Smooth muscle cell (in vitro differentiated cells): Measurements from ENCODE around the gene PARD3B. TPM values are rescaled to one million over a fixed set of nuclear protein-coding genes. Genes with fewer than 3 reads are reported as not detected.

Source experiments
- DNase-seq: peaks from one replicate; lab custom pipeline; 2025; ENCODE audit not compliant: unreplicated experiment; lab: John Stamatoyannopoulos, UW
- H2AFZ ChIP-seq: fragments of 200-600 bp; sonication (generic); 2 replicates; pipeline ENCODE4 v1.6.0; 2016; ENCODE audit warnings: antibody characterized with exemption, low read depth, mild to moderate bottlenecking
- H3F3A ChIP-seq: fragments of 200-600 bp; sonication (generic); 2 replicates; pipeline ENCODE4 v1.6.0; 2017; ENCODE audit warnings: antibody characterized with exemption, low read depth
- H3K27ac ChIP-seq: fragments of 200-600 bp; sonication (generic); 2 replicates; pipeline ENCODE4 v1.5.1; 2016; ENCODE audit warnings: low read depth, mild to moderate bottlenecking
- H3K27me3 ChIP-seq: fragments of 200-600 bp; sonication (generic); 2 replicates; pipeline ENCODE4 v1.6.1; 2016; ENCODE audit warnings: low read depth, mild to moderate bottlenecking
- H3K36me3 ChIP-seq: fragments of 200-600 bp; sonication (generic); 2 replicates; pipeline ENCODE4 v1.5.1; 2016; ENCODE audit warnings: low read depth
- H3K4me1 ChIP-seq: fragments of 200-600 bp; sonication (generic); 2 replicates; pipeline ENCODE4 v1.5.1; 2016; ENCODE audit warnings: low read depth
- H3K4me2 ChIP-seq: fragments of 200-600 bp; sonication (generic); 2 replicates; pipeline ENCODE4 v1.6.0; 2016; ENCODE audit warnings: mild to moderate bottlenecking
- H3K4me3 ChIP-seq: fragments of 200-600 bp; sonication (generic); 2 replicates; pipeline ENCODE4 v1.5.1; 2016; ENCODE audit warnings: mild to moderate bottlenecking
- H3K79me2 ChIP-seq: fragments of 200-600 bp; sonication (generic); 2 replicates; pipeline ENCODE4 v1.6.0; 2016; ENCODE audit warnings: low read depth, mild to moderate bottlenecking
- H3K9ac ChIP-seq: fragments of 200-600 bp; sonication (generic); 2 replicates; pipeline ENCODE4 v1.6.0; 2016; ENCODE audit warnings: low read depth
- H3K9me3 ChIP-seq: fragments of 200-600 bp; sonication (generic); replicated peaks from 2 replicates; pipeline ENCODE4 v1.5.1; 2016; ENCODE audit warnings: low read depth
- H4K20me1 ChIP-seq: fragments of 200-600 bp; sonication (generic); 2 replicates; pipeline ENCODE4 v1.6.0; 2016; ENCODE audit warnings: low read depth
- CTCF ChIP-seq: fragments of 200-600 bp; sonication (generic); IDR thresholded peaks from 2 replicates; pipeline ENCODE4 v1.5.1; 2017; ENCODE audit warnings: borderline replicate concordance, mild to moderate bottlenecking, antibody characterized with exemption; ENCODE audit not compliant: insufficient read depth, poor library complexity, severe bottlenecking
- WGBS: methylation state at CpG from one replicate; pipeline ENCODE4 v1.1.7; 2016; ENCODE audit warnings: low lambda C conversion rate; 5-methylcytosine and 5-hydroxymethylcytosine counted together
- polyA plus RNA-seq: library from polyadenylated mRNA; unstranded; fragments of >200 nt; fragmentation: Nextera tagmentation; extraction: Ambion mirVana; gene quantifications from 2 replicates; pipeline ENCODE4 v1.2.1, GENCODE V29; 2016
- total RNA-seq: library from RNA; depleted of rRNA; stranded (reverse); fragments of >200 nt; gene quantifications from 2 replicates; pipeline ENCODE4 v1.2.3, GENCODE V29; 2014

Gene PARD3B
- total and polyA plus RNA-seq, 2 experiments from 2014 or later, result 3.3 to 12.2 TPM

GRCh38 chr2:205156457-205156856, 611.2 kb downstream of the PARD3B start:
- Histone ChIP-seq H3F3A (no peaks in the 10 kb centered on the region), H3K27me3 (no peaks in the 10 kb centered on the region), H3K79me2 (no peaks in the 10 kb centered on the region), H4K20me1 (no peaks in the 10 kb centered on the region), H3K9me3 (no peaks in the 10 kb centered on the region), H3K4me1 (no peaks in the 10 kb centered on the region), H3K9ac (no peak overlapping the region), H3K27ac (no peak overlapping the region), H3K4me2 (no peak overlapping the region), H3K36me3 (no peaks in the 10 kb centered on the region), H2AFZ (no peak overlapping the region), H3K4me3 (no peak overlapping the region)
- no peak for DNase-seq
- WGBS, result 100% methylated on average over 1 of the region's 1 CpG
- no peak for TF ChIP-seq CTCF

GRCh38 chr2:205158404-205158803, 613.1 kb downstream of the PARD3B start:
- no peaks in the 10 kb centered on the region for H3F3A ChIP-seq
- H4K20me1 ChIP-seq, result no peaks in the 10 kb centered on the region
- H3K79me2 ChIP-seq, result no peaks in the 10 kb centered on the region
- no peak overlapping the region for H3K9ac ChIP-seq
- H3K4me2 ChIP-seq, result no peak overlapping the region
- H3K9me3 ChIP-seq, result no peaks in the 10 kb centered on the region
- H3K27me3 ChIP-seq, result no peaks in the 10 kb centered on the region
- WGBS, result 94% methylated on average over 6 of the region's 6 CpGs
- H3K4me3 ChIP-seq, result no peak overlapping the region
- H3K4me1 ChIP-seq, result no peaks in the 10 kb centered on the region
- TF ChIP-seq CTCF, result no peak
- H2AFZ ChIP-seq, result no peak overlapping the region
- H3K27ac ChIP-seq, result no peak overlapping the region
- DNase-seq, result no peak
- H3K36me3 ChIP-seq, result no peaks in the 10 kb centered on the region

- peak overlapping the region; percentile 2 for H3K4me2 ChIP-seq
- H3K79me2 ChIP-seq, result no peaks in the 10 kb centered on the region
- no peak overlapping the region for H2AFZ ChIP-seq
- H3K4me3 ChIP-seq, result no peak overlapping the region
- no peaks in the 10 kb centered on the region for H3K4me1 ChIP-seq
- H3K27me3 ChIP-seq, result no peaks in the 10 kb centered on the region
- WGBS, result 73% methylated on average over 5 of the region's 5 CpGs
- no peak for DNase-seq
- H4K20me1 ChIP-seq, result no peaks in the 10 kb centered on the region
- no peaks in the 10 kb centered on the region for H3K9me3 ChIP-seq
- H3K36me3 ChIP-seq, result no peaks in the 10 kb centered on the region
- no peak for TF ChIP-seq CTCF
- H3F3A ChIP-seq, result no peaks in the 10 kb centered on the region
- H3K27ac ChIP-seq, result peak overlapping the region; percentile 3
- no peak overlapping the region for H3K9ac ChIP-seq
These were observed 616.0 kb downstream of the PARD3B start for GRCh38 chr2:205161156-205161839.

- H3K4me2 ChIP-seq, result no peak overlapping the region
- WGBS, result 59% methylated on average over 2 of the region's 2 CpGs
These were observed 621.5 kb downstream of the PARD3B start for GRCh38 chr2:205166745-205167144.

More at GRCh38 chr2:205166745-205167144, 621.5 kb downstream of the PARD3B start:
- Histone ChIP-seq H3K4me1 (no peaks in the 10 kb centered on the region), H3K79me2 (no peaks in the 10 kb centered on the region), H4K20me1 (no peaks in the 10 kb centered on the region), H3K9me3 (no peaks in the 10 kb centered on the region), H2AFZ (no peak overlapping the region), H3F3A (no peaks in the 10 kb centered on the region), H3K9ac (no peak overlapping the region), H3K27me3 (no peaks in the 10 kb centered on the region), H3K27ac (no peak overlapping the region), H3K36me3 (no peaks in the 10 kb centered on the region), H3K4me3 (no peak overlapping the region)
- no peak for DNase-seq
- no peak for TF ChIP-seq CTCF
